PC-9 (cell line): ENCODE data around the gene CRACR2A. TPM values are rescaled to one million over a fixed set of nuclear protein-coding genes. Genes with fewer than 3 reads are reported as not detected.

ENCODE experiments used
- BruUV-seq: library from RNA; stranded (reverse); fragments of 400-500 nt; replicated peaks from 2 replicates; lab custom pipeline; 2021; lab: Mats Ljungman, UMichigan
- CTCF ChIA-PET: fragments of 300-600 bp; sonication (Branson Sonifier 250); formaldehyde crosslinking; loops from one replicate; lab custom pipeline; 2022; ENCODE audit warnings: antibody characterized with exemption; lab: Charles Lee
- POLR2A ChIA-PET: fragments of 300-600 bp; sonication (Branson Sonifier 250); formaldehyde crosslinking; loops from one replicate; lab custom pipeline; 2022; ENCODE audit warnings: antibody characterized with exemption; ENCODE audit not compliant: unreplicated experiment; lab: Charles Lee
- DNase-seq, 2 experiments: peaks; one replicate each; pipeline versions ENCODE4 v3.0.0 to v3.0.0-alpha.2; 2015 to 2022; ENCODE audit warnings: mixed read lengths in 1 of 2
- H2AFZ ChIP-seq: fragments of 200-600 bp; sonication (generic); 2 replicates; pipeline ENCODE4 v1.8.1; 2017; ENCODE audit warnings: antibody characterized with exemption
- H3F3A ChIP-seq: fragments of 200-600 bp; sonication (generic); 2 replicates; pipeline ENCODE4 v1.8.1; 2017; ENCODE audit warnings: antibody characterized with exemption, mild to moderate bottlenecking, low read depth; ENCODE audit not compliant: insufficient read depth
- H3K27ac ChIP-seq: fragments of 200-600 bp; sonication (generic); 2 replicates; pipeline ENCODE4 v1.6.1; 2016; ENCODE audit warnings: mixed run types
- H3K27me3 ChIP-seq: fragments of 200-600 bp; sonication (generic); 2 replicates; pipeline ENCODE4 v1.6.1; 2016; ENCODE audit warnings: low read depth, mixed run types; ENCODE audit not compliant: insufficient read depth
- H3K36me3 ChIP-seq: fragments of 200-600 bp; sonication (generic); 2 replicates; pipeline ENCODE4 v1.6.1; 2016; ENCODE audit warnings: low read depth, mixed run types
- H3K4me1 ChIP-seq: fragments of 200-600 bp; sonication (generic); replicated peaks from 2 replicates; pipeline ENCODE4 v1.6.1; 2016; ENCODE audit warnings: mixed run types; ENCODE audit not compliant: insufficient read depth
- H3K4me2 ChIP-seq: fragments of 200-600 bp; sonication (generic); 2 replicates; pipeline ENCODE4 v1.6.1; 2017; ENCODE audit warnings: mixed run types
- H3K4me3 ChIP-seq: fragments of 200-600 bp; sonication (generic); 2 replicates; pipeline ENCODE4 v1.6.1; 2016; ENCODE audit warnings: mixed run types
- H3K79me2 ChIP-seq: fragments of 200-600 bp; sonication (generic); 2 replicates; pipeline ENCODE4 v1.6.1; 2017; ENCODE audit warnings: low read depth, mixed run types
- H3K9me2 ChIP-seq: fragments of 200-600 bp; sonication (generic); 2 replicates; pipeline ENCODE4 v1.8.1; 2017; ENCODE audit warnings: mild to moderate bottlenecking; ENCODE audit not compliant: insufficient read depth
- H3K9me3 ChIP-seq: fragments of 200-600 bp; sonication (generic); 2 replicates; pipeline ENCODE4 v1.8.1; 2016; ENCODE audit warnings: low read depth; ENCODE audit not compliant: insufficient read depth
- H4K20me1 ChIP-seq: fragments of 200-600 bp; sonication (generic); 2 replicates; pipeline ENCODE4 v1.8.1; 2017; ENCODE audit not compliant: insufficient read depth
- CTCF ChIP-seq: fragments of 200-600 bp; sonication (generic); conservative IDR thresholded peaks from 2 replicates; pipeline ENCODE4 v1.6.1; 2017; ENCODE audit warnings: mixed run types, antibody characterized with exemption, mild to moderate bottlenecking, moderate library complexity
- EZH2 ChIP-seq: fragments of 200-600 bp; sonication (generic); IDR thresholded peaks from 2 replicates; pipeline ENCODE4 v1.8.0; 2017; ENCODE audit warnings: antibody characterized with exemption, low read depth
- intact Hi-C: fragments of 100-400 bp; cut with micrococcal nuclease; formaldehyde crosslinking; loops from one replicate; pipeline ENCODE4 v1.10.0; 2022; ENCODE audit not compliant: unreplicated experiment
- total RNA-seq: library from RNA; stranded (reverse); gene quantifications from 2 replicates; pipeline ENCODE4 v1.2.3, GENCODE V29; 2021

Gene CRACR2A
- total RNA-seq, 1 experiment from 2014 or later = not detected

- H3K9me2 ChIP-seq = no peaks in the 10 kb centered on the region
- CTCF ChIA-PET = no interaction called here
- no peak overlapping the region for H3K27ac ChIP-seq
- H4K20me1 ChIP-seq = no peaks in the 10 kb centered on the region
- H3K9me3 ChIP-seq = no peaks in the 10 kb centered on the region
- H2AFZ ChIP-seq = no peak overlapping the region
- no peak overlapping the region for H3K4me3 ChIP-seq
- BruUV-seq = no TSS peak
- TF ChIP-seq CTCF (no peak), EZH2 (no peak)
- H3K27me3 ChIP-seq = peaks cover 60% of the 10 kb centered on the region
- DNase-seq = no peak
- H3K4me1 ChIP-seq = no peaks in the 10 kb centered on the region
- POLR2A ChIA-PET = no interaction called here
- H3K36me3 ChIP-seq = no peaks in the 10 kb centered on the region
- intact Hi-C loops = no loop called here
- no peaks in the 10 kb centered on the region for H3K79me2 ChIP-seq
- no peaks in the 10 kb centered on the region for H3F3A ChIP-seq
- no peak overlapping the region for H3K4me2 ChIP-seq
These were observed 40.5 kb downstream of the CRACR2A start for GRCh38 chr12:3712209-3712992.

DNA sequence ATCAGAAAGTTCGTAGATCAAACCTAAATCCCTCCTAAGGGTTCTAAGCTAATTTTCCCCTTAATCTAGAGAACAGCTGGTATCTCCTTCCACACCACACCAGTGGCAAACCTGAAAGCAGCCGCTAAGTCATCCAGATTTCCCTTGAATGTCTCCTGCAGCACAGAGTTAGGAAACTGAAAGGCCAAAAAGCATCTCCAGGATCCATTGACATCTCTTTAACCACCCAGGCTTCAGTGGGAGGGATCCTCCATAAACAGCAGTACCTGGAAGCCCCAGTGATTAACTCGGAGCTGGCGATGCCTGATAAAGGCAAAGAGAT lies 47.6 kb downstream of the CRACR2A start:
- BruUV-seq = no TSS peak
- no peak overlapping the region for H3K4me2 ChIP-seq
- no peaks in the 10 kb centered on the region for H3K9me2 ChIP-seq
- POLR2A ChIA-PET = no interaction called here
- no peak overlapping the region for H3K27ac ChIP-seq
- no peaks in the 10 kb centered on the region for H3K36me3 ChIP-seq
- no peaks in the 10 kb centered on the region for H4K20me1 ChIP-seq
- CTCF ChIA-PET = no interaction called here
- intact Hi-C loops = no loop called here
- H3K4me1 ChIP-seq = no peaks in the 10 kb centered on the region
- H2AFZ ChIP-seq = no peak overlapping the region
- TF ChIP-seq CTCF (no peak), EZH2 (no peak)
- peaks cover 74% of the 10 kb centered on the region for H3K27me3 ChIP-seq
- DNase-seq = no peak
- H3K9me3 ChIP-seq = no peaks in the 10 kb centered on the region
- H3K4me3 ChIP-seq = no peak overlapping the region
- H3F3A ChIP-seq = no peaks in the 10 kb centered on the region
- H3K79me2 ChIP-seq = no peaks in the 10 kb centered on the region

DNA sequence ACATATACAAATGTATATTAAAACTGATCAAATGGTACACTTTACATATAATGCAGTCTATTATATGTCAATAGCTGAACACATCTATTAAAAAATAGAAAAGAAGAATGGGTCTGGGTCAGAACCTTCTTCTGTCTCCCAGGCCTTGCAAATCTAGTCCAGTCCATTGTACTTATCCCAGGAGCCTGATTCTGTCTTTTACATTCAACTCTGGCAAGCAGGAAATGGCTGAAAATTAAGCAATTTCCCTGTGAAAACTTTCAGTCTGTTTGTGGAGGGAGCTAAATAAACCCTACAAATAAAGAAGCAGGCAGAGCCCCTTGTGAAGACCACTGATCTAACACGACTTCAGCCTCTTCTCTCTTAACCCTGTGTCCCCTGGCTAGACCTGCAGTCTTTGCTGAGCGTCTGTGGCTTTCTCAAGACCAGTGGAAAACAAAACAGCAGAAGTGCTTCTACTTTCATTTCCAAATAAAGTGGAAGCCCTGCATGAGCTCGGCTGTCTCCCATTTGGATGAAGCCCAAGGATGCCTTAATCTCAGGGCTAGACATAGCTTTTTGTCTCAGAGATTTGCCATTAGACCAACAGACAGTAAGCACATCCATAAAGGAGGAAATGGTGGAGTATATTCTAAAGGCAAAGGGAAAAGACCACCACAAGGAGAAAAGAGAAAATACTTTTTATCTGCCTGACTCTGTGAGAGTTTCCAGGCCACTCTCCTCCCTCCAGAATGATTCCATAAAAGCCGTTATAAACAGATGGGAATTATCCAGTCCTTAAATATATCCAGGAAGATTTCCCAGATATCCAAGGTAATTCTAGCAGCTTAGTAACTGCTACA lies 48.2 kb downstream of the CRACR2A start:
- H3K27me3 ChIP-seq = peaks cover 69% of the 10 kb centered on the region
- BruUV-seq = no TSS peak
- TF ChIP-seq EZH2 = no peak
- no peak for TF ChIP-seq CTCF
- H3K4me2 ChIP-seq = no peak overlapping the region
- no peaks in the 10 kb centered on the region for H3F3A ChIP-seq
- no peak for DNase-seq
- POLR2A ChIA-PET = no interaction called here
- CTCF ChIA-PET = no interaction called here
- intact Hi-C loops = no loop called here
- H3K27ac ChIP-seq = no peak overlapping the region
- no peaks in the 10 kb centered on the region for H3K9me3 ChIP-seq
- no peaks in the 10 kb centered on the region for H3K79me2 ChIP-seq
- no peak overlapping the region for H3K4me3 ChIP-seq
- no peak overlapping the region for H2AFZ ChIP-seq
- H3K9me2 ChIP-seq = no peaks in the 10 kb centered on the region
- H3K36me3 ChIP-seq = no peaks in the 10 kb centered on the region
- no peaks in the 10 kb centered on the region for H3K4me1 ChIP-seq
- H4K20me1 ChIP-seq = no peaks in the 10 kb centered on the region
